ENCODE data around the gene KIFC3. TPM values are rescaled to one million over a fixed set of nuclear protein-coding genes. Genes with fewer than 3 reads are reported as not detected.
A peak's percentile ranks its signal among the peaks of the same experiment; 100 is the strongest.

KIFC3 gene
- total and polyA plus RNA-seq, 2 of the 13 experiments (the other 11 are each of a cell fraction or from before 2014, with no cell fraction given): 42.1 to 45.3 TPM

- TF ChIP-seq ZNF549 (CRISPR knock-in tag; IDR thresholded peaks at IDR 0.05) (0 out of 2 replicates have a peak, but pooled peaks have one; percentile 11), ZNF839 (CRISPR knock-in tag; IDR thresholded peaks at IDR 0.05; ENCODE audit: borderline replicate concordance) (0 out of 2 replicates have a peak, but pooled peaks have one; percentile 10), U2AF1 (optimal IDR thresholded peaks at IDR 0.05; ENCODE audit: low read depth, low read length) (no peak), IRF2 (CRISPR knock-in tag; IDR thresholded peaks at IDR 0.05) (0 out of 2 replicates have a peak, but pooled peaks have one; percentile 7), ZNF83 (CRISPR knock-in tag; IDR thresholded peaks at IDR 0.05; ENCODE audit: borderline replicate concordance) (peak; percentile 42; the same call in 1 of the 2 replicates), DMTF1 (CRISPR knock-in tag; IDR thresholded peaks at IDR 0.05) (0 out of 2 replicates have a peak, but pooled peaks have one; percentile 62), ZSCAN20 (CRISPR knock-in tag; IDR thresholded peaks at IDR 0.05; ENCODE audit: borderline replicate concordance) (0 out of 2 replicates have a peak, but pooled peaks have one; percentile 26), SP5 (CRISPR knock-in tag; IDR thresholded peaks at IDR 0.05; ENCODE audit: borderline replicate concordance, low read depth) (0 out of 2 replicates have a peak, but pooled peaks have one; percentile 2), ZNF567 (CRISPR knock-in tag; IDR thresholded peaks at IDR 0.05; ENCODE audit: borderline replicate concordance) (no peak), ZNF761 (CRISPR knock-in tag; conservative IDR thresholded peaks at IDR 0.05) (no peak), ZNF747 (CRISPR knock-in tag; IDR thresholded peaks at IDR 0.05; ENCODE audit: borderline replicate concordance) (0 out of 2 replicates have a peak, but pooled peaks have one; percentile 14), ZNF772 (CRISPR knock-in tag; IDR thresholded peaks at IDR 0.05) (0 out of 2 replicates have a peak, but pooled peaks have one; percentile 2), SPEN (CRISPR knock-in tag; IDR thresholded peaks at IDR 0.05; ENCODE audit: low read depth) (no peak), DPF2 (CRISPR knock-in tag; IDR thresholded peaks at IDR 0.05; ENCODE audit: borderline replicate concordance, low read depth) (peak; percentile 40; the same call in 1 of the 2 replicates), AHR (CRISPR knock-in tag; IDR thresholded peaks at IDR 0.05) (no peak), ZNF768 (CRISPR knock-in tag; IDR thresholded peaks at IDR 0.05) (peak; percentile 14; the same call in 1 of the 2 replicates), HNF4A (CRISPR knock-in tag; IDR thresholded peaks at IDR 0.05) (no peak), HNF4G (IDR thresholded peaks at IDR 0.05; ENCODE audit: borderline replicate concordance, low read depth, low read length) (no peak), HNF4G (CRISPR knock-in tag; IDR thresholded peaks at IDR 0.05; ENCODE audit: borderline replicate concordance, low read depth) (no peak)
- TF ChIP-seq, protein P1, sequence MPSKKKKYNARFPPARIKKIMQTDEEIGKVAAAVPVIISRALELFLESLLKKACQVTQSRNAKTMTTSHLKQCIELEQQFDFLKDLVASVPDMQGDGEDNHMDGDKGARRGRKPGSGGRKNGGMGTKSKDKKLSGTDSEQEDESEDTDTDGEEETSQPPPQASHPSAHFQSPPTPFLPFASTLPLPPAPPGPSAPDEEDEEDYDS (CRISPR knock-in tag; IDR thresholded peaks at IDR 0.05): no peak
- TF ChIP-seq, protein P2, sequence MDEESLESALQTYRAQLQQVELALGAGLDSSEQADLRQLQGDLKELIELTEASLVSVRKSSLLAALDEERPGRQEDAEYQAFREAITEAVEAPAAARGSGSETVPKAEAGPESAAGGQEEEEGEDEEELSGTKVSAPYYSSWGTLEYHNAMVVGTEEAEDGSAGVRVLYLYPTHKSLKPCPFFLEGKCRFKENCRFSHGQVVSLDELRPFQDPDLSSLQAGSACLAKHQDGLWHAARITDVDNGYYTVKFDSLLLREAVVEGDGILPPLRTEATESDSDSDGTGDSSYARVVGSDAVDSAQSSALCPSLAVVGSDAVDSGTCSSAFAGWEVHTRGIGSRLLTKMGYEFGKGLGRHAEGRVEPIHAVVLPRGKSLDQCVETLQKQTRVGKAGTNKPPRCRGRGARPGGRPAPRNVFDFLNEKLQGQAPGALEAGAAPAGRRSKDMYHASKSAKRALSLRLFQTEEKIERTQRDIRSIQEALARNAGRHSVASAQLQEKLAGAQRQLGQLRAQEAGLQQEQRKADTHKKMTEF (CRISPR knock-in tag; IDR thresholded peaks at IDR 0.05): no peak
- TF ChIP-seq, protein P3, sequence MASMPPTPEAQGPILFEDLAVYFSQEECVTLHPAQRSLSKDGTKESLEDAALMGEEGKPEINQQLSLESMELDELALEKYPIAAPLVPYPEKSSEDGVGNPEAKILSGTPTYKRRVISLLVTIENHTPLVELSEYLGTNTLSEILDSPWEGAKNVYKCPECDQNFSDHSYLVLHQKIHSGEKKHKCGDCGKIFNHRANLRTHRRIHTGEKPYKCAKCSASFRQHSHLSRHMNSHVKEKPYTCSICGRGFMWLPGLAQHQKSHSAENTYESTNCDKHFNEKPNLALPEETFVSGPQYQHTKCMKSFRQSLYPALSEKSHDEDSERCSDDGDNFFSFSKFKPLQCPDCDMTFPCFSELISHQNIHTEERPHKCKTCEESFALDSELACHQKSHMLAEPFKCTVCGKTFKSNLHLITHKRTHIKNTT (CRISPR knock-in tag; IDR thresholded peaks at IDR 0.05): no peak
These were observed 4.0 kb downstream of the KIFC3 start (continued) for GRCh38 chr16:57798267-57798810.

Data from HepG2 (cell line).